ENCODE data around the gene CLCN3. TPM values are rescaled to one million over a fixed set of nuclear protein-coding genes. Genes with fewer than 3 reads are reported as not detected.

Gene CLCN3
- total and polyA plus RNA-seq, 10 of the 15 experiments (the other 5 are each of a cell fraction or from before 2014, with no cell fraction given): 4.0 to 22.8 (median 11.8) TPM

GRCh38 chr4:169757575-169758184 lies 137.3 kb downstream of the CLCN3 start, which contains the start of gene HPF1 (continued):
- TF ChIP-seq SPI1 (IDR thresholded peaks at IDR 0.05; ENCODE audit: borderline replicate concordance, insufficient read depth, low read depth, low read length) (no peak), SREBF1 (IDR thresholded peaks at IDR 0.05; ENCODE audit: low read length) (no peak), SP1 (IDR thresholded peaks at IDR 0.05; ENCODE audit: low read depth, low read length) (peak; percentile 46), FOXK2 (IDR thresholded peaks at IDR 0.05) (no peak), NKRF (conservative IDR thresholded peaks at IDR 0.05) (peak; percentile 43; the same call in 1 of the 2 replicates), IKZF1 (conservative IDR thresholded peaks at IDR 0.05) (peak; percentile 93), PKNOX1 (IDR thresholded peaks at IDR 0.05) (no peak), RB1 (IDR thresholded peaks at IDR 0.05; ENCODE audit: borderline replicate concordance) (peak; percentile 73; the same call in 1 of the 2 replicates), TCF12 (IDR thresholded peaks at IDR 0.05; ENCODE audit: low read depth, low read length) (peak; percentile 61; the same call in 1 of the 2 replicates), BHLHE40 (IDR thresholded peaks at IDR 0.05; ENCODE audit: borderline replicate concordance in 1 of 2, low read depth in 2 of 2, low read length in 1 of 2) (peak; percentile 99 to 100), CREB1 (IDR thresholded peaks at IDR 0.05; ENCODE audit: low read depth) (peak; percentile 16; the same call in 1 of the 2 replicates), ZNF217 (IDR thresholded peaks at IDR 0.05) (no peak), MYC (IDR thresholded peaks at IDR 0.05; ENCODE audit: insufficient read depth, insufficient read length, insufficient replicate concordance, low read length, severe bottlenecking) (no peak), BCL11A (IDR thresholded peaks at IDR 0.05; ENCODE audit: low read depth, low read length) (no peak), STAT1 (conservative IDR thresholded peaks at IDR 0.05) (no peak), BCL3 (IDR thresholded peaks at IDR 0.05; ENCODE audit: borderline replicate concordance, insufficient read depth, low read depth, low read length, poor library complexity, severe bottlenecking) (peak; percentile 22), JUND (IDR thresholded peaks at IDR 0.05; ENCODE audit: low read depth, low read length) (no peak)
